Gastroesophageal sphincter (tissue), 3 donors: ENCODE results near the gene ZNF775.

Experiments used
- EP300 ChIP-seq: sonication (generic); formaldehyde crosslinking; IDR thresholded peaks from one replicate; pipeline ENCODE4 v1.6.1; 2017; ENCODE audit warnings: antibody characterized with exemption, mild to moderate bottlenecking
- POLR2A ChIP-seq, 2 donors: fragments of 450-650 bp; IDR thresholded peaks; one replicate each; pipeline ENCODE4 v1.6.1; 2017; ENCODE audit warnings: antibody characterized with exemption in 2 of 2, mild to moderate bottlenecking in 2 of 2, moderate library complexity in 1 of 2
- POLR2AphosphoS5 ChIP-seq: sonication (generic); formaldehyde crosslinking; IDR thresholded peaks from one replicate; pipeline ENCODE4 v1.6.1; 2017; ENCODE audit warnings: antibody characterized with exemption
- TF ChIP-seq, protein P1 (sequence below), 4 experiments: fragments of 200-600 bp in 2 of 4; fragments of 450-650 bp in 2 of 4; sonication (generic) in 1 of 4; IDR thresholded peaks; one replicate each; pipeline ENCODE4 v1.5.1; 2017 to 2019; ENCODE audit warnings: antibody characterized with exemption in 4 of 4, mild to moderate bottlenecking in 2 of 4, moderate library complexity in 2 of 4

DNA sequence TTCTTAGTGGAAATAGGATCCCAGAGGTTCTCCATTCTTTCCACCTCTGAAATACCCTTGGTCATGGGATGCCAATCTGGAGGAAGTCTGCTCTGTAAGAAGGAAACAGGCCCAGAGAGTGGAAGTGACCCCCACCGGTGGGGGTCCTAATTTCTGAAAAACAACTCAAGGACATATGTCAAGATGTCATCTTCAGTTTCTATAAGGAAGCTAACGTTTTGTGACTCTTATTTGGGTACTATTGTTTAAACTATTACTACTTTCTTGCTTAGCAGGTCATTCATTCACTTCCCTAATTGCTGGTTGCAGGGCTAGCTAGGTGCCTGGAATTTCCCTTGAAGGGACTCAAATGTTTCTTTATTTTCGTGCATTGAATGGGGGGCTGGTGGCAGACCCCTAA lies 1.9 kb upstream of the ZNF775 start:
- TF ChIP-seq, protein P1, sequence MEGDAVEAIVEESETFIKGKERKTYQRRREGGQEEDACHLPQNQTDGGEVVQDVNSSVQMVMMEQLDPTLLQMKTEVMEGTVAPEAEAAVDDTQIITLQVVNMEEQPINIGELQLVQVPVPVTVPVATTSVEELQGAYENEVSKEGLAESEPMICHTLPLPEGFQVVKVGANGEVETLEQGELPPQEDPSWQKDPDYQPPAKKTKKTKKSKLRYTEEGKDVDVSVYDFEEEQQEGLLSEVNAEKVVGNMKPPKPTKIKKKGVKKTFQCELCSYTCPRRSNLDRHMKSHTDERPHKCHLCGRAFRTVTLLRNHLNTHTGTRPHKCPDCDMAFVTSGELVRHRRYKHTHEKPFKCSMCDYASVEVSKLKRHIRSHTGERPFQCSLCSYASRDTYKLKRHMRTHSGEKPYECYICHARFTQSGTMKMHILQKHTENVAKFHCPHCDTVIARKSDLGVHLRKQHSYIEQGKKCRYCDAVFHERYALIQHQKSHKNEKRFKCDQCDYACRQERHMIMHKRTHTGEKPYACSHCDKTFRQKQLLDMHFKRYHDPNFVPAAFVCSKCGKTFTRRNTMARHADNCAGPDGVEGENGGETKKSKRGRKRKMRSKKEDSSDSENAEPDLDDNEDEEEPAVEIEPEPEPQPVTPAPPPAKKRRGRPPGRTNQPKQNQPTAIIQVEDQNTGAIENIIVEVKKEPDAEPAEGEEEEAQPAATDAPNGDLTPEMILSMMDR (IDR thresholded peaks at IDR 0.05) = no peak
- no peak for TF ChIP-seq POLR2A (IDR thresholded peaks at IDR 0.05)
- no peak for TF ChIP-seq EP300
- TF ChIP-seq POLR2AphosphoS5 = no peak
